Endothelial cell of umbilical vein (primary cell): Measurements from ENCODE around the gene ZNF311. TPM values are rescaled to one million over a fixed set of nuclear protein-coding genes. Genes with fewer than 3 reads are reported as not detected.

Experiments
- BruUV-seq: library from RNA; stranded (reverse); fragments of 400-500 nt; replicated peaks from 2 replicates; lab custom pipeline; 2021; lab: Mats Ljungman, UMichigan
- CTCF ChIA-PET: fragments of 300-600, 350-600 bp; sonication (Branson Sonifier 250); formaldehyde crosslinking; loops from one replicate; lab custom pipeline; 2021; ENCODE audit warnings: antibody characterized with exemption, inconsistent platforms; lab: Charles Lee
- POLR2A ChIA-PET: fragments of 300-600, 350-600 bp; sonication (Branson Sonifier 250); formaldehyde crosslinking; loops from one replicate; lab custom pipeline; 2021; ENCODE audit warnings: antibody characterized with exemption, inconsistent platforms; lab: Charles Lee
- DNase-seq: peaks from one replicate; pipeline ENCODE4 v3.0.0-alpha.2; 2011; ENCODE audit warnings: low read depth, low spot score
- FAIRE-seq: peaks from 2 replicates; lab custom pipeline; 2011; peaks lifted over from hg19 to GRCh38; lab: Jason Lieb, UNC
- H2AFZ ChIP-seq: 2 replicates; pipeline ENCODE4 v1.6.0; 2012; ENCODE audit warnings: low read depth, low read length, control low read depth, inconsistent platforms
- H3K27ac ChIP-seq: 2 replicates; pipeline ENCODE4 v1.5.1; 2011; ENCODE audit warnings: low read depth, mild to moderate bottlenecking, control low read depth, low read length, moderate library complexity; ENCODE audit not compliant: insufficient read depth
- H3K27me3 ChIP-seq, 2 experiments: 2 replicates each; pipeline versions ENCODE4 v1.6.0 to v1.6.1; 2011; ENCODE audit warnings: low read length in 2 of 2, mixed read lengths in 1 of 2; ENCODE audit not compliant: control insufficient read depth in 2 of 2, insufficient read depth in 2 of 2
- H3K36me3 ChIP-seq, 2 experiments: 2 replicates in 1 of 2; 3 replicates in 1 of 2; pipeline ENCODE4 v1.5.1; 2011; ENCODE audit warnings: low read length in 2 of 2, mild to moderate bottlenecking in 1 of 2, moderate library complexity in 1 of 2; ENCODE audit not compliant: control insufficient read depth in 2 of 2, insufficient read depth in 2 of 2; ENCODE audit errors: extremely low read depth in 1 of 2
- H3K4me1 ChIP-seq: 3 replicates; pipeline ENCODE4 v1.5.1; 2011; ENCODE audit warnings: mild to moderate bottlenecking, low read length; ENCODE audit not compliant: control insufficient read depth, insufficient read depth; ENCODE audit errors: extremely low read depth
- H3K4me2 ChIP-seq: 2 replicates; pipeline ENCODE4 v1.6.1; 2011; ENCODE audit warnings: low read length, control low read depth, mixed read lengths; ENCODE audit not compliant: insufficient read depth
- H3K4me3 ChIP-seq, 3 experiments: fragments of 200-600 bp in 1 of 3; sonication (generic), shearing (Covaris generic) in 1 of 3; replicated peaks in 1 of 3; 2 replicates each; pipeline ENCODE4 v1.5.1; 2011 to 2016; ENCODE audit warnings: control low read depth in 3 of 3, low read length in 3 of 3, mild to moderate bottlenecking in 2 of 3, inconsistent platforms in 1 of 3, low read depth in 1 of 3, moderate library complexity in 1 of 3; ENCODE audit not compliant: insufficient read depth in 1 of 3
- H3K79me2 ChIP-seq: 2 replicates; pipeline ENCODE4 v1.6.0; 2012; ENCODE audit warnings: low read length, inconsistent platforms; ENCODE audit not compliant: control insufficient read depth, insufficient read depth
- H3K9ac ChIP-seq: replicated peaks from 2 replicates; pipeline ENCODE3; 2011; ENCODE audit warnings: low read length, control low read depth; ENCODE audit not compliant: insufficient read depth; ENCODE audit errors: extremely low read depth
- H3K9me1 ChIP-seq: replicated peaks from 3 replicates; pipeline ENCODE4 v1.6.0; 2011; ENCODE audit warnings: mild to moderate bottlenecking, low read length; ENCODE audit not compliant: control insufficient read depth, insufficient read depth; ENCODE audit errors: extremely low read depth
- H3K9me3 ChIP-seq: replicated peaks from 2 replicates; pipeline ENCODE4 v1.5.1; 2012; ENCODE audit warnings: low read length, inconsistent platforms; ENCODE audit not compliant: control insufficient read depth, insufficient read depth
- H4K20me1 ChIP-seq: replicated peaks from 2 replicates; pipeline ENCODE3; 2011; ENCODE audit warnings: mild to moderate bottlenecking, low read length; ENCODE audit not compliant: control insufficient read depth, insufficient read depth; ENCODE audit errors: extremely low read depth
- EZH2 ChIP-seq: IDR thresholded peaks from 2 replicates; pipeline ENCODE4 v1.6.1; 2012; ENCODE audit warnings: borderline replicate concordance, low read depth, mild to moderate bottlenecking, moderate library complexity, low read length, inconsistent platforms; ENCODE audit not compliant: severe bottlenecking
- FOS ChIP-seq: IDR thresholded peaks from 2 replicates; pipeline ENCODE4 v1.6.1; 2011; ENCODE audit warnings: mild to moderate bottlenecking, low read length, moderate library complexity, borderline replicate concordance; ENCODE audit not compliant: insufficient read depth
- JUN ChIP-seq: IDR thresholded peaks from 2 replicates; pipeline ENCODE4 v1.6.1; 2011; ENCODE audit warnings: borderline replicate concordance, low read depth; ENCODE audit not compliant: insufficient read length, insufficient read depth
- MYC ChIP-seq: IDR thresholded peaks from one replicate; pipeline ENCODE4 v1.6.1; 2011; ENCODE audit warnings: mild to moderate bottlenecking, low read depth, low read length
- POLR2A ChIP-seq: IDR thresholded peaks from 2 replicates; pipeline ENCODE4 v1.6.1; 2012; ENCODE audit warnings: low read depth, mild to moderate bottlenecking, control low read depth, low read length
- POLR2AphosphoS5 ChIP-seq: IDR thresholded peaks from 2 replicates; pipeline ENCODE4 v1.6.1; 2012; ENCODE audit warnings: low read depth, mild to moderate bottlenecking, control low read depth, low read length, moderate library complexity; ENCODE audit not compliant: insufficient read depth
- dilution Hi-C: fragments of 300-500 bp; cut with MboI; formaldehyde crosslinking; loops from one replicate; pipeline ENCODE4 v1.15.0; 2019; ENCODE audit warnings: low sequenced_read_pairs; ENCODE audit not compliant: extremely low pct_ligation_motif_present
- intact Hi-C: fragments of 100-400 bp; cut with micrococcal nuclease; formaldehyde crosslinking; loops from one replicate; pipeline ENCODE4 v1.10.0; 2022
- polyA plus RNA-seq, 4 experiments: library from polyadenylated mRNA; depleted of rRNA in 3 of 4; stranded (reverse) in 3 of 4; unstranded in 1 of 4; fragments of >200 nt; gene quantifications; 2 replicates each; pipeline versions ENCODE4 v1.2.1 to v1.2.3, GENCODE V29; 2011 to 2012; ENCODE audit warnings: missing spikeins in 1 of 4
- total RNA-seq: library from RNA; stranded (reverse); gene quantifications from 2 replicates; pipeline ENCODE4 v1.2.3, GENCODE V29; 2021
- TF ChIP-seq, protein P1 (sequence below), 2 donors: IDR thresholded peaks; 1 replicate in 1 of 2; 2 replicates in 1 of 2; pipeline ENCODE4 v1.5.1; 2011; ENCODE audit warnings: low read length in 2 of 2, mild to moderate bottlenecking in 2 of 2, moderate library complexity in 2 of 2, control low read depth in 1 of 2, inconsistent platforms in 1 of 2, low read depth in 1 of 2; ENCODE audit not compliant: insufficient read depth in 1 of 2; ENCODE audit errors: extremely low read depth in 1 of 2
- TF ChIP-seq, protein P2 (sequence below): IDR thresholded peaks from 2 replicates; pipeline ENCODE4 v1.6.1; 2011; ENCODE audit not compliant: insufficient read depth, insufficient read length

Gene ZNF311
- total and polyA plus RNA-seq, 2 donors (not counting 3 experiments of a cell fraction or from before 2014, with no cell fraction given), result 0.26 to 0.35 TPM

DNA sequence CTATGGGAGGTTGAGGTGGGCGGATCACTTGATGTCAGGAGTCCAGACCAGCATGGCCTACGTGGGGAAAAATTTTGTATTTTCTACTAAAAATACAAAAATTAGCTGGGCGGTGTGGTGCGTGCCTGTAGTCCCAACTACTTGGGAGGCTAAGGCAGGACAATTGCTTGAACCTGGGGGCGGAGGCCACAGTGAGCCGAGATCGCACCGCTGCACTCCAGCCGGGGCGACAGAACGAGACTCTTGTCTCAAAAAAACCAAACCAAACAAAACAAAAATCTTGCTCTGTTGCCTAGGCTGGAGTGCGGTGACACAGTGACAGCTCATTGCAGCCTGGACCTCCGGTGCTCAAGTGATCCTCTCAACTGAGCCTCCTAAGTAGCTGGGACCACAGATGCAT lies 23.7 kb upstream of the ZNF311 start:
- no peaks in the 10 kb centered on the region for H3K36me3 ChIP-seq
- no peak for FAIRE-seq
- no peak overlapping the region for H3K4me2 ChIP-seq
- no TSS peak for BruUV-seq
- no peaks in the 10 kb centered on the region for H3K9me3 ChIP-seq
- no peak overlapping the region for H3K4me3 ChIP-seq
- H3K79me2 ChIP-seq, result no peaks in the 10 kb centered on the region
- H3K27ac ChIP-seq, result no peak overlapping the region
- H3K27me3 ChIP-seq, result peaks cover 2 to 13% of the 10 kb centered on the region in 2 experiments
- ChIA-PET CTCF (interaction anchor here (2.1 kb wide), 1 partner anchor 11 kb away, joined by 5 read pairs; no protein-coding TSS in a partner anchor), POLR2A (no interaction called here)
- TF ChIP-seq MYC (no peak), EZH2 (no peak), POLR2A (no peak), JUN (no peak), POLR2AphosphoS5 (no peak)
- dilution Hi-C loops, result no loop called here
- no peak overlapping the region for H3K9ac ChIP-seq
- no peak overlapping the region for H2AFZ ChIP-seq
- H4K20me1 ChIP-seq, result no peaks in the 10 kb centered on the region
- H3K9me1 ChIP-seq, result no peaks in the 10 kb centered on the region
- intact Hi-C loops, result no loop called here
- H3K4me1 ChIP-seq, result no peaks in the 10 kb centered on the region
- no peak for DNase-seq

DNA sequence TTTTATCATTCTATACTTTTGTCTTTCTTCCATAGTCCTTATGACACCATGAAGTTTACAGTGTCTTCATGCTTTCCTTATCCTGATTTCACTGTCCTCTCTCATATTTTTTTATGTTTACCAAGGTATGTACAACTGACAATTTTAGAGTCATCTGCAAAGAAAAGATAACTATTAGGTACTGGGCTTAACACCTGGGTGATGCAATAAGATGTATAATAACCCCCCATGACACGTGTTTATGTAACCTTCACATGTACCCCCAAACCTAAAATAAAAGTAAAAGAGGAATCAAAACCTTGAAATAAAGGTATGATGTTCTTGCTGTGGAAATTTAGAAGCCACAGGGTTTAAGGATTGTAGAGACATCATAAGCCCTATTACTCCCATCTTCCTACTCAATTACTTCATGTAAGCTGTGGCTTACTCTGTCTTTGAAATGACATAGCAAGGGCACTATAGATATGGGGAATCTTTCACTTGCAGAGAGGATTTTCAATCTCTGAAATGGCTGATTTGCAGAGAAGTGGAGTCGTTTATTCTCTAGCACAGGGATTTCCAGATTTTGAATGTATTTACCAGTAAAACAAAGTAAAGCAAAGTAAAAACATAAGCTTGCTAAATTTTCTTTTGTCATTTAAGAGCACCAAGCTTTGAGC lies 20.9 kb upstream of the ZNF311 start:
- ChIA-PET POLR2A (no interaction called here), CTCF (no interaction called here)
- H3K79me2 ChIP-seq, result no peaks in the 10 kb centered on the region
- H3K36me3 ChIP-seq, result no peaks in the 10 kb centered on the region
- TF ChIP-seq JUN, result no peak
- TF ChIP-seq, protein P1, sequence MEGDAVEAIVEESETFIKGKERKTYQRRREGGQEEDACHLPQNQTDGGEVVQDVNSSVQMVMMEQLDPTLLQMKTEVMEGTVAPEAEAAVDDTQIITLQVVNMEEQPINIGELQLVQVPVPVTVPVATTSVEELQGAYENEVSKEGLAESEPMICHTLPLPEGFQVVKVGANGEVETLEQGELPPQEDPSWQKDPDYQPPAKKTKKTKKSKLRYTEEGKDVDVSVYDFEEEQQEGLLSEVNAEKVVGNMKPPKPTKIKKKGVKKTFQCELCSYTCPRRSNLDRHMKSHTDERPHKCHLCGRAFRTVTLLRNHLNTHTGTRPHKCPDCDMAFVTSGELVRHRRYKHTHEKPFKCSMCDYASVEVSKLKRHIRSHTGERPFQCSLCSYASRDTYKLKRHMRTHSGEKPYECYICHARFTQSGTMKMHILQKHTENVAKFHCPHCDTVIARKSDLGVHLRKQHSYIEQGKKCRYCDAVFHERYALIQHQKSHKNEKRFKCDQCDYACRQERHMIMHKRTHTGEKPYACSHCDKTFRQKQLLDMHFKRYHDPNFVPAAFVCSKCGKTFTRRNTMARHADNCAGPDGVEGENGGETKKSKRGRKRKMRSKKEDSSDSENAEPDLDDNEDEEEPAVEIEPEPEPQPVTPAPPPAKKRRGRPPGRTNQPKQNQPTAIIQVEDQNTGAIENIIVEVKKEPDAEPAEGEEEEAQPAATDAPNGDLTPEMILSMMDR (IDR thresholded peaks at IDR 0.05; ENCODE audit: extremely low read depth in 1 of 2, insufficient read depth in 1 of 2, low read depth in 1 of 2, low read length in 2 of 2), result no peak
- TF ChIP-seq POLR2AphosphoS5, result no peak
- no peak for TF ChIP-seq MYC
- no peak for TF ChIP-seq POLR2A
- TF ChIP-seq, protein P2, sequence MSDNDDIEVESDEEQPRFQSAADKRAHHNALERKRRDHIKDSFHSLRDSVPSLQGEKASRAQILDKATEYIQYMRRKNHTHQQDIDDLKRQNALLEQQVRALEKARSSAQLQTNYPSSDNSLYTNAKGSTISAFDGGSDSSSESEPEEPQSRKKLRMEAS, result no peak
- TF ChIP-seq FOS, result no peak
- no peak overlapping the region for H3K27ac ChIP-seq
- peaks cover 2 to 15% of the 10 kb centered on the region in 2 experiments for H3K27me3 ChIP-seq
- intact Hi-C loops, result no loop called here
- no TSS peak for BruUV-seq
- no peak overlapping the region for H2AFZ ChIP-seq
- no peaks in the 10 kb centered on the region for H3K4me1 ChIP-seq
- H3K9me3 ChIP-seq, result no peaks in the 10 kb centered on the region
- no peaks in the 10 kb centered on the region for H3K9me1 ChIP-seq
- no peak overlapping the region for H3K9ac ChIP-seq
- H4K20me1 ChIP-seq, result no peaks in the 10 kb centered on the region
- dilution Hi-C loops, result no loop called here
- FAIRE-seq (no peak), DNase-seq (no peak)
- no peak overlapping the region for H3K4me3 ChIP-seq
- no peak overlapping the region for H3K4me2 ChIP-seq
